NCI-H446 treated with DMSO at 0.1 percent for 48 hours (cell line): ENCODE data around the gene HGF.

Experiments used
- DNase-seq: peaks from one replicate; lab custom pipeline; 2025; lab: John Stamatoyannopoulos, UW

HGF gene

DNA sequence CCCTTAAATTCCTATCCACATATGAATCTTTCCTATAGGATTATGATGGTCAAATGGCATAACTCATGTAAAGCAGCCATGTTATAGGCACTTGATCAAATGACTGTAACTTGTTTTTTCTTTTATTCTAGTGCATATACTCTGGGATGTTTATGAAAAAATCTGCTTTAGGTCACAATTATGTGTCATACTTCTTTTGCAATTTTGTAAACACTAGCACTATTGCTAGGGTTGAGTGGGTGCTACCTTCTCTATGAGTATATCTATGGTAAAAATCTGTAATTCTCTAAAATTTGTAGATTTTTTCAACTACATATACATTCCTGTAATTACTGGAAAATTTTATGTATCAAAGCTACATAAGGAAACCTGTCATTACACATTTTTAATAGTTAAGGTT lies 50.0 kb downstream of the HGF start:
- DNase-seq, result no peak

DNA sequence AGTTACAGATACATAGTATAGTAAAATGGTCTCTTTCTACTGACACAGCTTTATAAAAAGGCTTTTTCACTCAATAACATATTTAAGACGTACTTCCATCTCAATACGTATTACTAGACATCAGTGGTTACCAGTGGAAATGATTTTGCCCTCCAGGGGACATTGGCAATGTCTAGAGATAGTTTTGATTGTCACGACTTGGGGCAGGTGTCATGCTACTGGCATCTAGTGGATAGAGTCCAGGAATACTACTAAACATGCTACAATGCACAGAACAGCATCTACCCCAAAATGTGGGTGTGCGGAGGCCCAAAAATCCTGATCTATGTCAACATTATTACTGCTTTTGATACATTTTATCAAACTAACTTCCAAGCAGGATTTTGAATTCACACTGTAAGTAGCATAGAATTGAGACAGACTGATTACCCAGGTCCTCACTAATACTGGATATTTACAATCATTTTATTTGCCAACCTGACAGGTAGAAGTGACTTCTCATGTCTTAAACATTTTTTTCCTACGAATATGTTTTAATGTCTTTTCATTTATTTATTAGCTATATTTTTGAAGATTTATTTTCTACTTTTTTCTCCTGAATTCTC lies 53.8 kb downstream of the HGF start:
- no peak for DNase-seq

DNA sequence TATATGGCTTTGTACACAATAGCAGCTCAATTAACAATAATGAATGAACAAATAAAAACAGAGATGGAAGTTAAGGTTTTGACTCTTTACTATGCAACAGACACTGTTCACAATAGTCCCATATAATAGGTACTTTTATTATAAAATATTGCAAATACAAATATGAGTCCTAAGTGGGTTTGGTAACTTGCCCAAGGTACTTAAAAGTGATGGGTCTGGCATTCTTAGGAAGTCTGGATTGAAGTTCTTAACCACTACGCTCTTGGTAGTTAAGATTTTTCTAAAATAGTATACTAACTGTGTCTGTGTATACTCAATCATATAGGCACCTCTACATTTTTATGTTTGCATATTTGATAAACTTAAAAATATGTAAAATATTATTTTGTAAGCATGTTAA lies 55.5 kb downstream of the HGF start:
- DNase-seq, result no peak

DNA sequence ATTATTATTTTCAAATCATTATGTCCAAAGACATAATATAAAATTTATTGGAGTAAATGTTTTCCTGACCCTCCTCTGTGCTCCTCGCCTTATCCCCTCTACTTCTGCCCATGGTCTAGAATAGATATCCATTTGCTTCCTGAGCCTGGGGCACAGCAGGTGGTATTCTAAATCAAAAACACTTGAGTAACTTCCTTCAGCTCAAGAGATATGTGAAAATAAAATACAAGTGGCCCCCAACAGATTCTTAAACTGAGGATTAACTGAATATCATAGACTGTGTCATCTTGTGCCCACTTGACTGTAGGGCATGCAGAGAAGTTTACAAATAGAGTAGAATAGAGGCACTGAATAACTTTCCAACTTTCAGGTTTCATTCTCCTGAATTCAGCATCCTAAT lies 59.1 kb downstream of the HGF start:
- DNase-seq, result no peak

DNA sequence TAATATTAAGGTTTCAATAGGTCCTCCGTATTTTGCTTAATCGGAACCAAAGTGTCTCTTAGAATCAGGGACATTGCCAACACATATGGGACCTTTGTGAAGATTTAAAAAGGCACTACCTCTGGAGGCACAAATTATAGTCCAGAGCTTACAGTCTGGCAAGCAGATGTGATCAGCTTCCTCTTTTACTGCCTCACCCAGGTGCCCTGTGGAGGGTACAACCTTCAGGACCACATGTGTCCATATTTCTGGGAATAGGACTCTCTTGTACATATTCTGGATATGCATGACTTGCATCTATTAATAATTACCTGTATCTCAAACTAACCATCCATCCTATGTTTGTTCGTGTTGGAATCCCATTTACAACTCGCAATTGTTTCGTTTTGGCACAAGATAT lies 60.0 kb downstream of the HGF start:
- DNase-seq, result no peak

DNA sequence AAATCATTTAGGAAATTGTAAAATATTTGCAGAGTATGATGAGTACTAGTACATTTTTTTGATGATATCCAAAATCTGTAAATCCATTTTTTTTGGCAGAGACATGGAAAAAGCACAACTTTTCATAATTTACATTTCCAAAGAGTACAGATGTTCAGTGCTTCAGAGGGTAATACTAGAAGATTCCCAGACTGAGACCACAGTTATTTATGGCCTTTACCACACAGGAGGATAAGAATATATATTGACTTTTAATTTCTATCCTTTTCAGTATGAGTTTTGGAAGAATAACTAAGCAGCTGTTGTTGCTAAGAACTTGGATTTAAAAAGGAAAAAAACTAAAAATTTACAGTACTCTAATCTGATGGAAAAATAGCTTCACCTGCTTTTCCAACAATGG lies 61.9 kb downstream of the HGF start:
- no peak for DNase-seq

GRCh38 chr7:81707196-81707595 lies 62.7 kb downstream of the HGF start:
- DNase-seq, result no peak

DNA sequence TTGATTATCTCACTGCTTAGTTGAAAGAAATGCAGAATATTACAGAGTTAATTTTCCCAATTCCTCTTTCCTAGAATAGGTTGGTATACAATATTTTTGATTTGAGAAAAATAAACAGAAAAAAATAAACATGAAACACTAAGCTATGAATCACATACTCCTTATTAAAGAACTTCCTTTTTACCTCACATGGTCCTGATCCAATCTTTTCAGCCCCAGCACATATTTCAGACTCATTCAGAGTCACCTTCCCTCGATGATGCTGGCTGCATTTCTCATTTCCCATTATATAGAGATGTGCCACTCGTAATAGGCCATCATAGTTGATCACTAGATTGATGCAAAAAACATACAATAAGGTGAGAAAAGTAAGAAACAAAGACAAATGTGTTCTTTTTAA lies 64.6 kb downstream of the HGF start:
- no peak for DNase-seq

DNA sequence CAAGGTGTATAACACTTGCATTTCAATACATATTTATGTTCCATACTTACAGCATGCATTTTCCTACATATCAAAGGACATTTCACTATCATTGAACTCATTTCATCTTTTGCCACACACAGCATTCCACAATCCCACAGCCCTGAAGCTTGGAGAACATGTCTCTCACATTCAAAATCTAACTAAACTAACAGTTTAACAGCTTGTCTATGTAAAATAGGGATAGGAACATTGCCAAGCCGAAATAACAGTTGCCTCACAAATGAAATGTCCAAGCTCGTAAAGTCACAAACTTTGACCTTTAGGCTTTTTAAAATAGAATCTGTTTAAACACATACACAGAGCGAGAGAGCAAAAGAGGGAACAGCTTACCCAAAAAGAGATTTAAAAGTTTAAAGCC lies 65.3 kb downstream of the HGF start:
- DNase-seq, result no peak

DNA sequence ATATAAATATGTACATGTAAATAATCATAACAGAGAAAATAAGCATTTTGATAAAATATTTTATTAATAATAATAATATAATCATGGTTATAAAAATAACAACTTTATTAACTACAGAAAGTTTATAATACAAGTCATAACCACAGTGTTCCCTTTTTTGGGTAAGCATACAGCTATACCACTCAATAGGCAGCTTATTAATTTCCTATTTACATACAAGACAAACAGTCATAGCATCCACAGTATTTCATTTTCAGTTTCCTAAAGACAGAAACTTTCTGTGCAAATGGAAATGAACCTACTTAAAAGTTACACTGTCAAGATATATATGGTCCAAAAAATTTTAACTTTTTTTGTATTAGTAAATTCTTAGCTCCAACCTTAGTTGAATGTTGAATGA lies 70.9 kb downstream of the HGF start:
- DNase-seq, result no peak

DNA sequence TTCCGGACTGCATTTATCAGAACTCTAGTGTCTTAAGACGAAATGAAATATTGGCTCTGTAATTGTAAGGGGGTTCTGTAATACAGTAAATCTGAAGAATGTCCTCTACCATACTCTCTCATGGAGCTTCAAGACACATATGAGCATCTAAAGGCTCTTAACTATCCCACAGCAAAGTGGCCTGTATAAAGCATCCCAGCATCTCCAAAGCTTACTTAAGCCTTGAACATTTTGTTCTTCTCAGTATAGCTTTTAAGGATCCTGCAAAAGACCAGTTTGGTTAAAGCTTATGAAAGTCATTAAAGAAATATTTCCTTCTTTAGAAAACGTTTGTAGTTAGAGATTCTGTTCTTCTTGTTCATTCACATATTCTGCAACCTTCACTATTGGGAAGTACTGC lies 75.1 kb downstream of the HGF start:
- DNase-seq, result no peak

DNA sequence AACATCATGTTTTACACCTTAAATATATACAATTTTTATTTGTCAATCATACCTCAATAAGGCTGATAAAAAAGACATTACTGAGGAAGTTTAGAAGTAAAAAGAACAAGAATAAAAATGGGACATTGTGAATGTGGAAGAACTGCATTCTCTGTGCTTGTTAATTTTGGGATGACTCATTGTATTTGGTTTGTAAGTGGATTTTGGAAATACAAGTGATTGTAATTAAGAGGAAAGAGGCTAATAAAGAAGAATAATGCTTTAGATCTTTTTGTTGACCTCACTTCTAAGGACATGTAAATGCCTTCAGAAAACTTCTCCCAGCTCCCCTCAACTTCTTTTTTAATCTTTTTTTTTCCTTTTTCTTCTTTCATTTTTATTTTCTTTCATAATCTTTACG lies 76.0 kb downstream of the HGF start:
- no peak for DNase-seq

DNA sequence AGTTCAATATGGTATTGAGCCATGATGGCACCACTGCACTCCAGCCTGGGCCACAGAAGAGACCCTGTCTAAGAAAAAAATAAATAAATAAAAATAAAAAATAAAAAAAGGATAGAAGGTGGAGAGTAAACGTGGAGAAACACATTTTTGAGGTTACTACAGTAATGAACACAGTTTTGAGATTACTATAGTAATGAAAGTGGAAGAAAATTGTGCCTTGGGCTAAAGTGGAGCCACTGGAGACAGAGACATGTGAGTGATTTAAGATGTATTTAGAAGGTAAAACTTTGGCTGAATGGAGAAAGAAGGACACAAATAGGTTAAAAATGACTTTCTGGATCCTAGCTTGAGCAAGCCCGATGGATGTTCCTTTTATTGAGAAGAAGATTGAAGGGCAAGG lies 76.8 kb downstream of the HGF start:
- no peak for DNase-seq

DNA sequence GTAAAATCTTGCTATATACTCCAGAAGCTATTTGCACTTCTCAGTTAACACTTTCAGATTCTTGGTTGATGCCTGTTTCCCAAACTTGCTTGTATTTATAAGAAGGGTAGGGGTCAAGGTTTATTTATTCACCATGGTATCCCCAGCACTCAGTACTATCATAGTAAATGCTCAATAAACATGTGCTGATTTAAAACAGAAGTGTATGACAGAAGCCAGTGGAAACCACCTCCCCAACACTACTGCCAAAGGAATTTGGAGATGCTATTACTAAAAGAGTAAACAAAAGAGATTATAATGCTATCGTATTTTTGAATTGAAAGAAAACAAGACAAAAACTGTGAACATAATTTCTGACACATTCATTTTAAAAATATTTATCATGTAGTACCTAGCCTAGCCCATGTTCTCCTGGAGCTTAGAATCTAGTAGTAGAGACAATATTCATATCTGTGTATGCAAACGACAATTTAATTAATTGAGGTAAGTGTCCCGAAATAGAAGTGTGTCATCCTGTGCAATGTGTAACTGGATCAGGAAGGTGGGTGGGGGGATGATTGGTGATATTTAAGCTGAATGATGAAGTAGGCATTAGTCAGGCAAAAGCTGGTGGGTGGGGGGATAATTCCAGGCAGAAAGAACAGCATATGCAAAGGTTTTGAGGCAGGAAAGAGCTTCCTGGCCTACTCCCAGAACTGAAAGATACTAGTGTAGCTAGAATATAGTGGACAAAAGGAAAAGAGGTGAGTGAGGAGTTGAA lies 77.5 kb downstream of the HGF start:
- DNase-seq, result peak; percentile 91

- DNase-seq, result no peak
Observed at GRCh38 chr7:81691199-81691821, 78.5 kb downstream of the HGF start.

GRCh38 chr7:81690688-81691087 lies 79.2 kb downstream of the HGF start:
- no peak for DNase-seq

DNA sequence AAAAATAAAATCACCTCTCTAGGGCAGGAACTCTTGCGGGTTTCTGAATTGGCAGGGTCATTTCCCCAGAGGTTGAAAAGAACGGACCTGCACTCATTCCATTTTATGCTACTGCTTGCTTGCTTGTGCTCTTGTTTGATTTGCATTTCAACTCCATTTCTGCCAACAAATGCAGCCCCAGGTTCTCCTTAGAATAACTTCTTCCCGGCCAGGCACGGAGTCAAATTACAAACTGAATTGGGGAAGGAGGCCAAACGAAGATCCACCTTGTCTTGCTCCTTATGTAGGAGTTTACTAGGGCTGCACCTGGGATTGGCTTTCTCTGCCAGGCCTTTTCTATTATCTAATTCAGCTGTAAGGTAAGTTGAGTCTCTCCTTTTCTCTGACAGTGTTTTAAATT lies 79.6 kb downstream of the HGF start:
- no peak for DNase-seq

GRCh38 chr7:81688622-81689411 lies 81.0 kb downstream of the HGF start:
- DNase-seq, result peak; percentile 73

- no peak for DNase-seq
Observed at GRCh38 chr7:81687062-81687461, 82.8 kb downstream of the HGF start.

- DNase-seq, result no peak
Observed at GRCh38 chr7:81685270-81685868, 84.5 kb downstream of the HGF start.

- peak; percentile 99 for DNase-seq
Observed at GRCh38 chr7:81684514-81685269, 85.2 kb downstream of the HGF start.

DNA sequence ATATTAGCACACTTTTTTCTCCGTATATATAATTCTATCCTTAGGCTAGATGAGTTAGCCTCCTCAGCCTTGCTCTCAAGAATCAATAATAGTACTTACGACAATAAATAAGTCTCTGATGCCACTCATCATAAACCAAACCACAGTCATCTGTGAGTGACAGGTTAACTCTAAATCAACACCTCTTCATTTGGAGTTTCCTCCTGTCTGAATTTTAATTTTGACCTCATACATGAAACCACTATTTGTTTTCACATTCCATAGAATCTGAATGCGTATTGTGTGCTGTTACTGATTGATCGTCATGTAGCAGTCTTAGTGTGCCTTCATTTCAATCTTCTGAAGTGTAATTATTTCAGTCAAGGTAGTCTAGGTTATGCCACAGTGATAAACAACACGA lies 85.8 kb downstream of the HGF start:
- DNase-seq, result no peak
